HCT116 (cell line): ENCODE data around the gene KPNA1. TPM values are rescaled to one million over a fixed set of nuclear protein-coding genes. Genes with fewer than 3 reads are reported as not detected.

Experiments
- ATAC-seq: fragments of 200-7000 bp; cut with Tn5 transposase; 2 replicates; pipeline ENCODE4 v1.9.1; 2020; ENCODE audit warnings: mild to moderate bottlenecking, moderate library complexity
- BruUV-seq: library from RNA; stranded (reverse); fragments of 400-500 nt; replicated peaks from 2 replicates; lab custom pipeline; 2021; lab: Mats Ljungman, UMichigan
- CTCF ChIA-PET: fragments of 300-600 bp; sonication (Branson Sonifier 250); formaldehyde crosslinking; loops from one replicate; lab custom pipeline; 2021; ENCODE audit warnings: antibody characterized with exemption; lab: Charles Lee
- POLR2A ChIA-PET: fragments of 300-600, 350-600 bp; sonication (Branson Sonifier 250); formaldehyde crosslinking; loops from one replicate; lab custom pipeline; 2021; ENCODE audit warnings: antibody characterized with exemption; lab: Charles Lee
- RAD21 ChIA-PET, 2 experiments: fragments of 300-600 bp; sonication (Branson Sonifier 250); formaldehyde crosslinking; loops; one replicate each; lab custom pipeline; 2023; ENCODE audit warnings: low total read pairs in 2 of 2; ENCODE audit not compliant: uncharacterized antibody in 2 of 2, unreplicated experiment in 2 of 2, low non-redundant PET in 1 of 2; lab: Charles Lee
- DNase-seq: peaks from one replicate; pipeline ENCODE4 v3.0.0-alpha.2; 2010; ENCODE audit warnings: low read depth, low spot score
- H2AFZ ChIP-seq: fragments of 200-600 bp; shearing (Covaris generic), sonication (generic); 2 replicates; pipeline ENCODE4 v1.6.1; 2017; ENCODE audit warnings: low read depth, mixed run types, mixed read lengths, antibody characterized with exemption, low read length; ENCODE audit not compliant: poor library complexity, severe bottlenecking
- H3K27ac ChIP-seq: 2 replicates; pipeline ENCODE4 v1.5.1; 2012; ENCODE audit warnings: low read depth, low read length
- H3K27me3 ChIP-seq: fragments of 200-600 bp; sonication (generic); 2 replicates; pipeline ENCODE4 v1.6.1; 2016; ENCODE audit warnings: mixed run types, low read length, mixed read lengths; ENCODE audit not compliant: insufficient read depth
- H3K36me3 ChIP-seq, 2 experiments: fragments of 200-500 bp in 1 of 2; fragments of 200-600 bp in 1 of 2; sonication (Bioruptor generic) in 1 of 2; sonication (generic) in 1 of 2; 2 replicates each; pipeline versions ENCODE4 v1.5.1 to v1.6.1; 2014 to 2016; ENCODE audit warnings: low read length in 2 of 2, inconsistent platforms in 1 of 2, mixed read lengths in 1 of 2, mixed run types in 1 of 2; ENCODE audit not compliant: insufficient read depth in 2 of 2, control insufficient read depth in 1 of 2
- H3K4me1 ChIP-seq, 2 experiments: fragments of 200-600 bp in 1 of 2; sonication (generic) in 1 of 2; 2 replicates each; pipeline versions ENCODE4 v1.5.1 to v1.6.1; 2012 to 2017; ENCODE audit warnings: low read length in 2 of 2, inconsistent platforms in 1 of 2, mild to moderate bottlenecking in 1 of 2, mixed read lengths in 1 of 2, mixed run types in 1 of 2, moderate library complexity in 1 of 2; ENCODE audit not compliant: insufficient read depth in 2 of 2, control insufficient read depth in 1 of 2
- H3K4me2 ChIP-seq: fragments of 200-600 bp; sonication (generic); 2 replicates; pipeline ENCODE4 v1.6.1; 2017; ENCODE audit warnings: mixed run types, low read length, mixed read lengths
- H3K4me3 ChIP-seq, 2 experiments: fragments of 200-600 bp in 1 of 2; sonication (generic) in 1 of 2; replicated peaks in 1 of 2; 2 replicates each; pipeline ENCODE4 v1.5.1; 2011 to 2016; ENCODE audit warnings: low read length in 2 of 2, control low read depth in 1 of 2, low read depth in 1 of 2, mild to moderate bottlenecking in 1 of 2, mixed read lengths in 1 of 2, mixed run types in 1 of 2
- H3K79me2 ChIP-seq: fragments of 200-600 bp; sonication (generic); 2 replicates; pipeline ENCODE4 v1.6.1; 2017; ENCODE audit warnings: mild to moderate bottlenecking, mixed run types, low read length, moderate library complexity, mixed read lengths; ENCODE audit not compliant: insufficient read depth
- H3K9ac ChIP-seq: fragments of 200-600 bp; sonication (generic); 2 replicates; pipeline ENCODE4 v1.6.1; 2016; ENCODE audit warnings: low read length, mixed read lengths
- H3K9me2 ChIP-seq: fragments of 200-600 bp; sonication (generic), shearing (Covaris generic); 2 replicates; pipeline ENCODE4 v1.6.1; 2017; ENCODE audit warnings: mixed run types, mild to moderate bottlenecking, moderate library complexity; ENCODE audit not compliant: insufficient read depth
- H3K9me3 ChIP-seq, 2 experiments: fragments of 200-500 bp in 1 of 2; fragments of 200-600 bp in 1 of 2; sonication (Bioruptor generic) in 1 of 2; sonication (generic) in 1 of 2; 2 replicates each; pipeline ENCODE4 v1.6.1; 2014 to 2017; ENCODE audit warnings: low read length in 2 of 2, mixed read lengths in 2 of 2, inconsistent platforms in 1 of 2, low read depth in 1 of 2, mild to moderate bottlenecking in 1 of 2, mixed run types in 1 of 2, moderate library complexity in 1 of 2; ENCODE audit not compliant: control insufficient read depth in 1 of 2, insufficient read depth in 1 of 2
- H4K20me1 ChIP-seq: fragments of 200-600 bp; sonication (generic), shearing (Covaris generic); 2 replicates; pipeline ENCODE4 v1.6.1; 2017; ENCODE audit warnings: mixed run types, mild to moderate bottlenecking, moderate library complexity; ENCODE audit not compliant: insufficient read depth
- JUND ChIP-seq: IDR thresholded peaks from 2 replicates; pipeline ENCODE4 v1.6.1; 2012
- POLR2A ChIP-seq: IDR thresholded peaks from 2 replicates; pipeline ENCODE4 v1.7.0; 2011; ENCODE audit warnings: borderline replicate concordance; ENCODE audit not compliant: insufficient read depth, insufficient read length; ENCODE audit errors: extremely low read depth
- ZBTB33 ChIP-seq: IDR thresholded peaks from 2 replicates; pipeline ENCODE4 v1.6.1; 2011; ENCODE audit warnings: mild to moderate bottlenecking, low read length, moderate library complexity; ENCODE audit not compliant: insufficient replicate concordance; ENCODE audit errors: extremely low read depth
- ZFX ChIP-seq: fragments of 450-650 bp; IDR thresholded peaks from 2 replicates; pipeline ENCODE4 v1.6.1; 2017
- intact Hi-C: fragments of 100-400 bp; cut with micrococcal nuclease; formaldehyde crosslinking; loops from 2 replicates; pipeline ENCODE4 v1.10.0; 2022
- total RNA-seq: library from RNA; stranded (reverse); gene quantifications from one replicate; pipeline ENCODE4 v1.2.1, GENCODE V29; 2021; ENCODE audit not compliant: unreplicated experiment
- TF ChIP-seq, protein P1 (sequence below): IDR thresholded peaks from 2 replicates; pipeline ENCODE4 v1.6.1; 2012; ENCODE audit warnings: low read depth
- TF ChIP-seq, protein P2 (sequence below): IDR thresholded peaks from 2 replicates; pipeline ENCODE4 v1.6.1; 2012

Gene KPNA1
- total RNA-seq, 1 experiment from 2014 or later: 73.4 TPM

GRCh38 chr3:122475316-122475715 lies 39.4 kb downstream of the KPNA1 start (continued):
- TF ChIP-seq, protein P1, sequence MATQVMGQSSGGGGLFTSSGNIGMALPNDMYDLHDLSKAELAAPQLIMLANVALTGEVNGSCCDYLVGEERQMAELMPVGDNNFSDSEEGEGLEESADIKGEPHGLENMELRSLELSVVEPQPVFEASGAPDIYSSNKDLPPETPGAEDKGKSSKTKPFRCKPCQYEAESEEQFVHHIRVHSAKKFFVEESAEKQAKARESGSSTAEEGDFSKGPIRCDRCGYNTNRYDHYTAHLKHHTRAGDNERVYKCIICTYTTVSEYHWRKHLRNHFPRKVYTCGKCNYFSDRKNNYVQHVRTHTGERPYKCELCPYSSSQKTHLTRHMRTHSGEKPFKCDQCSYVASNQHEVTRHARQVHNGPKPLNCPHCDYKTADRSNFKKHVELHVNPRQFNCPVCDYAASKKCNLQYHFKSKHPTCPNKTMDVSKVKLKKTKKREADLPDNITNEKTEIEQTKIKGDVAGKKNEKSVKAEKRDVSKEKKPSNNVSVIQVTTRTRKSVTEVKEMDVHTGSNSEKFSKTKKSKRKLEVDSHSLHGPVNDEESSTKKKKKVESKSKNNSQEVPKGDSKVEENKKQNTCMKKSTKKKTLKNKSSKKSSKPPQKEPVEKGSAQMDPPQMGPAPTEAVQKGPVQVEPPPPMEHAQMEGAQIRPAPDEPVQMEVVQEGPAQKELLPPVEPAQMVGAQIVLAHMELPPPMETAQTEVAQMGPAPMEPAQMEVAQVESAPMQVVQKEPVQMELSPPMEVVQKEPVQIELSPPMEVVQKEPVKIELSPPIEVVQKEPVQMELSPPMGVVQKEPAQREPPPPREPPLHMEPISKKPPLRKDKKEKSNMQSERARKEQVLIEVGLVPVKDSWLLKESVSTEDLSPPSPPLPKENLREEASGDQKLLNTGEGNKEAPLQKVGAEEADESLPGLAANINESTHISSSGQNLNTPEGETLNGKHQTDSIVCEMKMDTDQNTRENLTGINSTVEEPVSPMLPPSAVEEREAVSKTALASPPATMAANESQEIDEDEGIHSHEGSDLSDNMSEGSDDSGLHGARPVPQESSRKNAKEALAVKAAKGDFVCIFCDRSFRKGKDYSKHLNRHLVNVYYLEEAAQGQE: no peak
- TF ChIP-seq JUND: no peak
- TF ChIP-seq, all 23 proteins: peak for 0

DNA sequence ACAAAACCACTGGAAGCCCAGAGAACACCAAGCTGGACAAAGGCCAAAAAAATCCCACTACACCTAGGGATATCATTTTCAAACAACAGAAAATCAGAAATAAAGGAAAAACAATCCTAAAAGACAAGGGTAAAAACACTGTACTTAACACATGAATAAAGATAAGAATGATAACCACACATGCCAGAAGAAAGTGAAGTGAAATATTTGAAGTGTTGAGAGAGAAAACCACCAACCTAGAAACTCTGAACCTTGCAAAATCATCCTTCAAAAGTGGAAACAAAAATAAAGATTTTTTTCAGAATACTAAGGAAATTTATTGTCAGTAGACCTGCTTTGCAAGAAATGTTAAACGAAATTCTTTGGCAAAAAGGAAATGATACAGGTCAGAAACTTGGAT lies 45.1 kb downstream of the KPNA1 start:
- Histone ChIP-seq H3K36me3 (peaks cover 0 to 4% of the 10 kb centered on the region in 2 experiments; a peak in 2 of 4 replicates), H3K9ac (no peak overlapping the region), H2AFZ (no peak overlapping the region), H3K9me3 (no peaks in the 10 kb centered on the region), H4K20me1 (peaks cover 13% of the 10 kb centered on the region; the same call in 1 of the 2 replicates), H3K79me2 (peaks cover 76% of the 10 kb centered on the region), H3K27ac (no peak overlapping the region), H3K27me3 (no peaks in the 10 kb centered on the region), H3K4me2 (no peak overlapping the region), H3K4me1 (peaks cover 7 to 11% of the 10 kb centered on the region in 2 experiments), H3K9me2 (no peaks in the 10 kb centered on the region), H3K4me3 (no peak overlapping the region)
- ATAC-seq: no peak
- CTCF ChIA-PET: interaction anchor here (1.4 kb wide), 1 partner anchor 210 kb away, joined by 3 read pairs; no protein-coding TSS in a partner anchor
- intact Hi-C loops: no loop called here
- BruUV-seq: no TSS peak
- POLR2A ChIA-PET: no interaction called here
- RAD21 ChIA-PET: no interaction called here
- TF ChIP-seq, protein P2, sequence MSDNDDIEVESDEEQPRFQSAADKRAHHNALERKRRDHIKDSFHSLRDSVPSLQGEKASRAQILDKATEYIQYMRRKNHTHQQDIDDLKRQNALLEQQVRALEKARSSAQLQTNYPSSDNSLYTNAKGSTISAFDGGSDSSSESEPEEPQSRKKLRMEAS: no peak
- TF ChIP-seq, protein P1: no peak
- no peak for TF ChIP-seq ZBTB33
- TF ChIP-seq ZFX: no peak
- TF ChIP-seq POLR2A: no peak
- TF ChIP-seq, all 23 proteins: peak for 0
- DNase-seq: no peak
